NCI-H146 treated with DMSO at 0.1 percent for 48 hours (cell line): ENCODE results near the gene ADAMTS16.

ENCODE experiments used
- DNase-seq: peaks from one replicate; lab custom pipeline; 2025; ENCODE audit not compliant: unreplicated experiment; lab: John Stamatoyannopoulos, UW

ADAMTS16 gene

GRCh38 chr5:5341531-5342292 is 201.6 kb downstream of the ADAMTS16 start:
- DNase-seq, result no peak

DNA sequence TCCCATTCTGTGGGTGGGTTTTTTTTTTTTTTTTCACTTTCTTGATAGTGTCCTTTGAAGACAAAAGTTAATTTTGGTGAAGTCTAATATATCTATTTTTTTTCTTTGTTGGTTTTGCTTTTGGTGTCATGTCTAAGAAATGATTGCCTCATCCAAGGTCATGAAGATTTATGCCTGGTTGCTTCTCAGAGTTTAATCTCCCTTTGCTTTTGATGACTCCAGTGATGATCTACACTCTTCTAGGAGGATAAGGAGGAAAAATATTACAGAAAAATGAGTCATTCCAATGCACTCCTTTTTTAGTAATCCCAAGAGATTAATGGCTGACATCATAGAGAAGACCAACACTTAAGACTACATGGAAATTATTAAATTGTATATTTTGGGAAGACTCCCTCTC is 202.7 kb downstream of the ADAMTS16 start:
- DNase-seq, result no peak

DNA sequence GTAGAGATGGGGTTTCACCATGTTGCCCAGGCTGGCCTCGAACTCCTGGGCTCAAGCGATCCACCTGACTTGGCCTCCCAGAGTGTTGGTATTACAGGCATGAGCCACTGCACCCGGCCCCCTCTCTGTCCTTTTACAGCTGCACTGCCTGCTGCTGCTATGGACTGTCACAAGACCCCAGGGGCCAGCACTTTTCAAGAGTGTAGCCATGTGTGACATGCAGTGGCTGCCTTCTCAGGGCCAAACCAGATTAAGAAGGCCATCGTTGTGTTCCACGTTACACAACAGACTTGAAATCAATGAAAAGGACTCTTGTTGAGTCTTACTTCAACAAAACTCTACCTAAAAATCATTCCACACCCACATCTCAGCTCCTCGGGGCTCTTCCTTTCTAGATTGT is 203.4 kb downstream of the ADAMTS16 start:
- DNase-seq, result no peak

- DNase-seq, result no peak
These were observed 204.0 kb downstream of the ADAMTS16 start for GRCh38 chr5:5344051-5344571.

DNA sequence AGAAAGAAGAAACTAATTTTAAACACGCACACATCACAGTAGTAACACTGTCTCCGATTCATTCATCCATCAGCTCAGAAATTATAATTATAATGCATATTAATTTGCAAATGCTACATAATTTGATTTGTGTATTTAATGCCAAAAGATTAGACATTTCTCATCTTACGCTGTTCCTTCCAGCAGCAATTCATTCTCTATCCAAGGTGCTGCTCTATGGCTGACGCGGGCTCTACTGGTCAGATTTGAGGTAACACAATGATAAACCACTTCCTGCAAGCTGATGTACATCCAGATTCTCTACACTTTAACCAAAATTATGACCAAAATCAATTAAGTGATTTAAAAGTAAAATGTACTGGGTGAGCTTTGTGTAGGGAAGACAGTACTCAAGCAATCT is 204.5 kb downstream of the ADAMTS16 start:
- DNase-seq, result no peak

DNA sequence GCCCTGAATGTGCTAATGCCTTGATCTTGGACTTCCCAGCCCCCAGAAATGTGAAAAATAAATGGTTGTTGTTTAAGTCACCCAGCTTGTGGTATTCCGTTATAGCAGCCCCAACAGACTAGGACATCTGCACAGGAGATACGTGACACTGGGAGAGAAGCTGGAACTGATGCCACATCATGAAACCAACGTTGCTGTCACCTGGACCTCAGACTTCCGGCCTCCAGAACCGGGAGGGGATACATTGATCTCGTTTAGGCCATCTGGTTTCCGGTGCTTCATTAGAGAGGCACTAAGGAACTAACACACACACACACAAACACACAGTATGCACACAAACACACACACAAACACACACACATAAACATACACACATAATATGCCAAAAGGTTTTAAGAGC is 207.3 kb downstream of the ADAMTS16 start:
- no peak for DNase-seq

GRCh38 chr5:5348135-5348534 is 208.0 kb downstream of the ADAMTS16 start:
- no peak for DNase-seq

GRCh38 chr5:5348576-5348975 is 208.4 kb downstream of the ADAMTS16 start:
- DNase-seq, result no peak

DNA sequence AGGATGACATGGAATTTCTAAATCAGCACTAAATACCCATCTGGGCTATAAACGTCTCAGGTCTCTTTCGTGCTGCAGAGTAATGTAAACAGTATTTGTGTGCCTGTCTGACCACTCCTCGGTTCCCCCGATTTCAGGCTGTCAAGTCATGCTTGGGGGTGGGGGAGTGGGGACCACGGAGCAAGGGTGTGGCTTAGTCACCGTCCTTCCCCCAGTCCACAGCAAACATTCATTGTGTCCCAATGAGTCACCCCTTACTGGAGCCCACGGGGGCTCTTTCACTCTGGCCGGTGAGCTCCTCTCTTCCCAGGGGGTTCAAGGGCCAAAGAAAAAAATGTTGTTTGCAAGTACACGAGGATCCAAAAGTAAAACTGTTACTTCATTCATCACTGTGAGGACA is 210.0 kb downstream of the ADAMTS16 start:
- no peak for DNase-seq

GRCh38 chr5:5351288-5351979 is 211.3 kb downstream of the ADAMTS16 start:
- no peak for DNase-seq

DNA sequence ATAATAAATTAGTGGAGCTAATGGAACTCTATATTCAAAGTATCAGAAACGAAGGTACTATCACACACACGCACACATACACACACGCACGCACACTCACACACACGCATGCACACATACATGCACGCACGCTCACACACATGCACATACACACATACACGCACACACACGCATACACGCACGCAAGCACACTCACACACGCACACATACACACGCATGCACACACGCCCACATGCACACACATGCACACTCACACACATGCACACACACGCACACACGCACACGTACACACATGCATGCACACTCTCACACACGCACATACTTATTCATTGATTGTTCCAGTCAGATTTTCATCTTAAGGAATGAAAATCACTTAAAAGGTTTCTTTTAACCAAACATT is 212.5 kb downstream of the ADAMTS16 start:
- no peak for DNase-seq

DNA sequence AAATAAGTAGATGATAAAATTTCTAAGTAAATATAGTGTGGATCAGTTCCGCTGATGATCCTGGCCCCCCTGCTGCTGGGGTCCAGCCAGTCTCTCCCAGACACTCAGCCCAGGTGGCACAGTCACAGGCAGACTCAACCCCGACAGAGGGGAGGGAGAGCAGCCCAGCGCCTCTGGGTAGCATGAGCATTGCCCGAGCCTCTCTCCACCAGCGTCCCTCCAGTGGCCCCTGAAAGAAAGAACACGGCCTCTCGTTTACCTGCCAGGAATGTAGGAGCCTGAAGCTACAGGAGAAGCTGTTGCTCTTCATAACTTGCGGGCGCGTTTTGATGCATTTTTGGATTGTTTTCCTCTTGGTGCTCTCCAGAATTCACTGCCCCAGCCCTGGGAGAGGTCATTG is 213.6 kb downstream of the ADAMTS16 start:
- DNase-seq, result no peak

GRCh38 chr5:5356765-5357164 is 216.6 kb downstream of the ADAMTS16 start:
- no peak for DNase-seq

DNA sequence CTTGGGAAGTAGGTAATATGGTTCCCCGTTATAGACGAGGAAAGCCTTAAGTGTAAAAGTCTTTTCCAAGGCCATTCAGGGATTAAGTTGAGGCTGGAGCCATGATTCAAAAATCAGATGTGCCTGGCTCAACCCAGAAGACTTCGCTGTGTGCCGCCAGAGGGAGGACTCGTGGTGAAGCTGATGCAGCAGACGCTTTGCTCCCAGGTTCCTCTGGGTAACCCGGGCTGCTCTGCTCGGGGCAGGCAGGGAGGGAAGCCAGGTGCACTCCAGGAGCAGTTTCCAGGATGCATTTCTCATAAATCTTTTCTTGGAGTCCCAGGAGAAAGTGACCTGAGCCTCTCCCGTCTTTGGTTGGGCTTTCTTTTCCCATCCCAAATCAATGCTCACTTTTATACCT is 219.5 kb downstream of the ADAMTS16 start:
- no peak for DNase-seq

- DNase-seq, result no peak
These were observed 220.3 kb downstream of the ADAMTS16 start for GRCh38 chr5:5360363-5360940.

- DNase-seq, result no peak
These were observed 220.9 kb downstream of the ADAMTS16 start for GRCh38 chr5:5360941-5361520.

DNA sequence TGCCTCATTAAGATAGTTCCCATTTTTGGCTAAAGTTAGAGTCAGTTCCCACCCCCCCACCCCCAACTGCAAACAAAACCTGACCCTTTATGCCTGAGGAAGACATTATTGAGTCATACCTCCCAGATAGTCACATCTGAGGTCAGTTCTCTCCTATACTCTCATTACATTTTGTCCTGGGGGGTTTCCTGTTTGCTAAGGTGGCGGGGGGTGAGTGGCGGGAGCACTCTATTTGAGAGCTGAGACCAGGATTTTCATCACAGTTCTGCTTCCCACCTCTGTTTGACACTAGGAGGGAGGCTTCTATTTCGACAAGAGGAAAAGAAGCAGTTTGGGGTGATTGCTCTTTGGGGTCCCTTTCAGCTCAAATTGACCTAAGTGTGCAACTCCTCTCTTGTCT is 222.9 kb downstream of the ADAMTS16 start:
- no peak for DNase-seq

- no peak for DNase-seq
These were observed 224.8 kb downstream of the ADAMTS16 start for GRCh38 chr5:5364932-5365331.

DNA sequence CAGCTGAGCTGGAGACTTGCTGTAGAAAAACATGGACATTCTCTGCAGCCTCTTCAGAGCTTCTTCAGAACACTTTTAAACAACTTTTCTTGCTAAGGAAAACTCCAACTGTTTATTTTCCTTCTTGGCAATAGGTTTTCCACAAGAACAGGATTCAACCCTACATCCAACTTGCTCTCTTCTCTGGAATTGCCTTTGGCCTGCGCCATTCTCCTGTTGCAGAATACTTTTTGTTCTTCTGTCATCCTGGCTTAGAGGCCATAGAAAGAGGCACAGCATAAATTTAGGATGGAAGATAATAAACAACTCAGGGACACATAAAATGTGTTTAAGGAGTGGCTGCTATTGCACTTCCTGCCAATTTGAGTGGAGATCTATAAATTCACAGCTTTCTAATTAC is 227.6 kb downstream of the ADAMTS16 start:
- no peak for DNase-seq

- no peak for DNase-seq
These were observed 229.0 kb downstream of the ADAMTS16 start for GRCh38 chr5:5369051-5369605.
